GM21390 (cell line): ENCODE measurements around the gene LRP1.

Experiments
- ATAC-seq: cut with Tn5 transposase; IDR thresholded peaks from one replicate; pipeline ENCODE4 v1.9.1; 2021; ENCODE audit not compliant: unreplicated experiment

Gene LRP1

GRCh38 chr12:57220770-57221168, 92.5 kb downstream of the LRP1 start:
- no peak for ATAC-seq

GRCh38 chr12:57221169-57221917, 93.1 kb downstream of the LRP1 start:
- no peak for ATAC-seq

- ATAC-seq = no peak
Observed at GRCh38 chr12:57222286-57223190, 94.3 kb downstream of the LRP1 start.

- no peak for ATAC-seq
Observed at GRCh38 chr12:57223191-57224165, 95.2 kb downstream of the LRP1 start.

- ATAC-seq = no peak
Observed at GRCh38 chr12:57224278-57224972, 96.1 kb downstream of the LRP1 start.

- ATAC-seq = no peak
Observed at GRCh38 chr12:57224973-57225679, 96.8 kb downstream of the LRP1 start.

GRCh38 chr12:57225680-57226210, 97.5 kb downstream of the LRP1 start:
- ATAC-seq = no peak

- ATAC-seq = no peak
Observed at GRCh38 chr12:57226588-57227314, 98.5 kb downstream of the LRP1 start.

- ATAC-seq = no peak
Observed at GRCh38 chr12:57227315-57228115, 99.2 kb downstream of the LRP1 start.

GRCh38 chr12:57229046-57229633, 100.9 kb downstream of the LRP1 start:
- no peak for ATAC-seq

GRCh38 chr12:57229634-57230380, 101.5 kb downstream of the LRP1 start, which contains the start of gene SHMT2:
Gene SHMT2, plus strand, starts transcription at chr12:57229711. Its CDS starts 68 bp downstream, at chr12:57229779.
- peak; percentile 49 for ATAC-seq

- no peak for ATAC-seq
Observed at GRCh38 chr12:57230381-57231155, 102.3 kb downstream of the LRP1 start.

GRCh38 chr12:57231276-57232021, 103.2 kb downstream of the LRP1 start:
- ATAC-seq = no peak

GRCh38 chr12:57232156-57232756, 104.0 kb downstream of the LRP1 start:
- no peak for ATAC-seq
